Left ventricle myocardium inferior (tissue), 1 donor: ENCODE data around the gene COL4A6. TPM values are rescaled to one million over a fixed set of nuclear protein-coding genes. Genes with fewer than 3 reads are reported as not detected.

ENCODE experiments used
- DNase-seq: peaks from one replicate; pipeline ENCODE4 v3.0.0-alpha.2; 2020
- H3K27ac ChIP-seq: fragments of 200-600 bp; replicated peaks from 2 replicates; pipeline ENCODE4 v1.8.0; 2021
- H3K27me3 ChIP-seq: fragments of 200-600 bp; 2 replicates; pipeline ENCODE4 v1.8.0; 2021; ENCODE audit warnings: low read depth
- H3K36me3 ChIP-seq: fragments of 200-600 bp; 2 replicates; pipeline ENCODE4 v1.8.0; 2021
- H3K4me1 ChIP-seq: fragments of 200-600 bp; 2 replicates; pipeline ENCODE4 v1.8.0; 2021
- H3K4me3 ChIP-seq: fragments of 200-600 bp; 2 replicates; pipeline ENCODE4 v1.8.0; 2021; ENCODE audit warnings: mild to moderate bottlenecking, moderate library complexity
- H3K9me3 ChIP-seq: fragments of 200-600 bp; replicated peaks from 2 replicates; pipeline ENCODE4 v1.8.0; 2021
- CTCF ChIP-seq: fragments of 200-600 bp; IDR thresholded peaks from 2 replicates; pipeline ENCODE4 v1.8.0; 2021; ENCODE audit warnings: antibody characterized with exemption, mild to moderate bottlenecking, borderline replicate concordance
- intact Hi-C: fragments of 100-400 bp; cut with micrococcal nuclease; formaldehyde crosslinking; loops from one replicate; pipeline ENCODE4 v1.11.0; 2022
- total RNA-seq: library from RNA; stranded (reverse); fragmentation: NEBNext Ultra II Directional; extraction: Animal tissue kit (Norgen Biotek cat#: 25700); gene quantifications from one replicate; pipeline ENCODE4 v1.2.1, GENCODE V29; 2021
- donor health status: DM: no; HTN: yes; CAD: no; lungs with severe emphysema.

COL4A6 gene
- total RNA-seq, 1 donor from 2014 or later = 9.8 TPM

DNA sequence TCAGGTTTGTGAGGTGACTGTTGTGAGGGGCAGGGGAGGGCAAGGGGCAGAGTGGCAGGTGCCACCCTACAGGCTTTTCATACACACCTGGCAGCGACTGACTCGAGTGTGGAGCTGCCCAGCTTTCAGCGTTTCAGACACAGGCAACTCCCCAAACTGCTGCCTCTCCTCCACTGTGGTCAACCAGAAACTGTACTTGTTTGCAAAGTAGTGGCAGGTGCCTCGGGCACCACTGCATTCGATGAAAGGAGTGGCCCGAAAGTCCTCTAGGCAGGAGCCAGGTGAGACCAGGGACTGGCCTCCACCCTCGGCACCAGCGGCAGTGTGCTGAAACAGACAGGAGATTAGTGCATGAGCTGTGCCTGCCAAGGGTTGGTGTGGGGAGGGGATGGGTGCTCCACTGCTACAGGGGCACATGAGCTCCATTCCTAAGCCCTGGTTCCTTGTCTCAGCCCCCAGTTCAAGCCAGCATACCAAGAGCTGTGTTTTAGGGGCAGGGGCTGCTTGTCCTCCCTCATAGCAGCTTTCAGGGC is 281.2 kb downstream of the COL4A6 start:
- Histone ChIP-seq H3K27ac (no peak overlapping the region), H3K4me1 (no peaks in the 10 kb centered on the region), H3K36me3 (no peaks in the 10 kb centered on the region), H3K27me3 (no peaks in the 10 kb centered on the region), H3K9me3 (no peaks in the 10 kb centered on the region), H3K4me3 (no peak overlapping the region)
- intact Hi-C loops = no loop called here
- no peak for TF ChIP-seq CTCF
- DNase-seq = no peak

DNA sequence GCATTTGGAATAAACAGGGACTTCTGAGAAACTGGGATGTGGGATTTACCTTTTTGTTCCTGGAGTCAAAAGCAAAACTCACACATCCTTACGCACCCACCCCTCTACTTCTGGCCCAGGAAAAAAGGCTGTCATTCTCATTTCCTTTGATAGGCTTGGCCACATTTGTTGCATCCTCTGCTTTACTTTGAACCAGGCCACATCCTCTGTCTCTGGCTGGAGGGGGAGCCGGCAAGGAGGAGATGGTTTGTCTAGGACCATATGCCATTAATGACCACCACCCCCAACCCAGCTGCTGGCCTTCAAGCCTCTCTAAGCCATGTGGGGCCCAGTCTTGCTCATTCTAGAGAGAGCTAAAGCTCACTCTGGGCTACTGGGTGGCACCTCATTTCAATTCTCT is 282.1 kb downstream of the COL4A6 start:
- H3K27me3 ChIP-seq = no peaks in the 10 kb centered on the region
- DNase-seq = no peak
- no peaks in the 10 kb centered on the region for H3K4me1 ChIP-seq
- intact Hi-C loops = no loop called here
- H3K27ac ChIP-seq = no peak overlapping the region
- no peak for TF ChIP-seq CTCF
- no peaks in the 10 kb centered on the region for H3K9me3 ChIP-seq
- H3K36me3 ChIP-seq = peaks cover 2% of the 10 kb centered on the region
- no peak overlapping the region for H3K4me3 ChIP-seq

- Histone ChIP-seq H3K36me3 (peaks cover 20% of the 10 kb centered on the region), H3K27ac (no peak overlapping the region), H3K4me3 (no peak overlapping the region), H3K4me1 (no peaks in the 10 kb centered on the region), H3K27me3 (no peaks in the 10 kb centered on the region), H3K9me3 (no peaks in the 10 kb centered on the region)
- no peak for TF ChIP-seq CTCF
- DNase-seq = no peak
- intact Hi-C loops = no loop called here
These were observed 289.7 kb downstream of the COL4A6 start for GRCh38 chrX:108148524-108148923.

DNA sequence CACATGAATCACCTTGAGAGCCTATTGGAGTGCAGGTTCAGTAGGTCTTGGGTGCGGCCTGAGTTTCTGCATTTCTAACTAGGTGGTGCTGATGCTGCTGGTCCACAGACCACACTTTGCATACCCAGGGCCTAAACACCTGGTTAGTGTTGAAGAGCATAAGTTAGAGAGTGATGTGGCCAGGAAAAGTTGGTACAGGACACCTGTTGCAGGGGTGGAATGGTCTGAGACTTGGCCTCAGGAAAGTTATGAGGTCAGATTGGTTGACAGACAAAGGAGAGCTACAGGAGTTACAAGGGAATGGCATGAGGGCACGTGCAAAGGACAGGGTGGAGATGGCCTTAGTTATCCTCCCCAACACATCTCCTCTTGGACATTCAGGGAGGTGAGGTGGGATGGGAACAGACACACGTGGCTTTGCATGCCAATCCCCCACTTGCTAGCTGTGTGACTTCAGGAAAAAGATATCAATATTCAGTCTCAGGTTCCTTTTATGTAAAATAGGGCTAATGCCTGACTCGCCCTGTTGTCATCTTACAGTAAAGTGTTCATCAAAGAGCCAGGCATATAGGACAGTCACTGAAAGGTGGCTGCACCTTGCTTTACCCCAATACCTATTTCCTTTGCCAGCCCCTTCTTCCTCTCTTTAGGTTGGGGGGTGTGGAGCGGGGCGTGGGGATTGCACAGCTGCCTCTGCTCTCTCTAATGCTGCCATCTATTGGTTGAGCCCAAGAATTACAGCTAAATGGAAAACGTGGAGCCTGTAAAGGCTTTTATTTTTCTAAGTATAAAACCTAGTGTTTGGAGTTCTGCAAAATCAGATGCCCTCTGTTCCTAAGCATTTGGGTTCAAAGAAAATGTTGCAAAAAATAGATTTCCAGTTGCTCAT is 299.2 kb downstream of the COL4A6 start:
- H3K4me1 ChIP-seq = no peaks in the 10 kb centered on the region
- H3K27me3 ChIP-seq = no peaks in the 10 kb centered on the region
- DNase-seq = no peak
- peaks cover 32% of the 10 kb centered on the region for H3K36me3 ChIP-seq
- no peak overlapping the region for H3K4me3 ChIP-seq
- intact Hi-C loops = no loop called here
- no peak overlapping the region for H3K27ac ChIP-seq
- TF ChIP-seq CTCF = peak; percentile 61
- no peaks in the 10 kb centered on the region for H3K9me3 ChIP-seq

GRCh38 chrX:108134724-108135123 is 303.5 kb downstream of the COL4A6 start:
- DNase-seq = no peak
- intact Hi-C loops = no loop called here
- TF ChIP-seq CTCF = no peak
- Histone ChIP-seq H3K36me3 (peaks cover 25% of the 10 kb centered on the region), H3K9me3 (no peaks in the 10 kb centered on the region), H3K27ac (no peak overlapping the region), H3K4me1 (peaks cover 3% of the 10 kb centered on the region), H3K4me3 (no peak overlapping the region), H3K27me3 (no peaks in the 10 kb centered on the region)
